Thoracic aorta (tissue), 2 donors: ENCODE results near the gene PPP3CB. TPM values are rescaled to one million over a fixed set of nuclear protein-coding genes. Genes with fewer than 3 reads are reported as not detected.

Source experiments
- ATAC-seq: fragments of 150-250 bp; one replicate; pipeline ENCODE4 v1.8.0; 2017; ENCODE audit warnings: low read depth; ENCODE audit not compliant: insufficient number of reproducible peaks, low FRiP score
- DNase-seq: peaks from one replicate; pipeline ENCODE4 v3.0.0-alpha.2; 2020; ENCODE audit warnings: low spot score
- H3K27ac ChIP-seq, 2 donors: fragments of 200-600 bp; sonication (generic); 1 replicate in 1 of 2; 2 replicates in 1 of 2; pipeline ENCODE4 v1.5.1; 2016; ENCODE audit warnings: mild to moderate bottlenecking in 2 of 2, moderate library complexity in 2 of 2
- H3K27me3 ChIP-seq: fragments of 200-600 bp; sonication (generic); replicated peaks from 2 replicates; pipeline ENCODE4 v1.6.0; 2016; ENCODE audit warnings: mild to moderate bottlenecking; ENCODE audit not compliant: insufficient read depth
- H3K36me3 ChIP-seq: fragments of 200-600 bp; sonication (generic); one replicate; pipeline ENCODE4 v1.5.1; 2016
- H3K4me1 ChIP-seq, 2 donors: fragments of 200-600 bp; sonication (generic); 1 replicate in 1 of 2; 2 replicates in 1 of 2; pipeline versions ENCODE4 v1.5.1 to v1.6.0; 2016; ENCODE audit warnings: low read depth in 2 of 2, mild to moderate bottlenecking in 1 of 2; ENCODE audit not compliant: control insufficient read depth in 1 of 2
- H3K4me3 ChIP-seq: fragments of 200-600 bp; sonication (generic); 2 replicates; pipeline ENCODE4 v1.5.1; 2016; ENCODE audit warnings: mild to moderate bottlenecking
- H3K9me3 ChIP-seq: fragments of 200-600 bp; sonication (generic); 2 replicates; pipeline ENCODE4 v1.5.1; 2016
- CTCF ChIP-seq: fragments of 200-600 bp; sonication (generic); IDR thresholded peaks from one replicate; pipeline ENCODE4 v1.5.1; 2019; ENCODE audit warnings: antibody characterized with exemption
- total RNA-seq, 2 donors: library from RNA; depleted of rRNA; stranded (reverse); fragments of >200 nt; gene quantifications; one replicate each; pipeline versions ENCODE4 v1.1.0 to v1.2.3, GENCODE V29; 2016

The PPP3CB gene
- total RNA-seq, 2 donors from 2014 or later = 39.4 to 80.6 TPM

DNA sequence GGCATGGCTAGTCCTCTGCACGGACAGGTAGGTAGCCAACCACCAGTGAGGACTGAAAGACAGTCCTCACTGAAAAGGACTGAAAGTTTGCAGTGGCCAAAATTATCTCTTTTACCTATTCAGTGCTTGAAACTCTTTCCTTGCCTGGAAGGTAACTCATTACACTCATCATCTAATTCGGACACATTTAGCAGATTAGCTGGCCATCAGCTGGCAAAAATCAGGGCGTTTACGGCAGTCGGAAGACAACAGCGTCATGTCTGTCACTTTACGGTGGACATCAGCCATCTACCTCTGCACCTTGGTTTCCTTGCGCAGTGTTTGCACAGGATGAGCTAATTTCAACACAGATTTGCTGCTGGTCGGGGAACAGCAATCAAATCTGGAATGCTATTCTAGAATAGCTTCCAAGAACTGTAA lies 82.7 kb downstream of the PPP3CB start:
- no peak for DNase-seq
- H3K4me1 ChIP-seq = peaks cover 5 to 35% of the 10 kb centered on the region in 2 donors
- peak overlapping the region; percentile 96 to 97 for H3K27ac ChIP-seq
- peak; percentile 16 for ATAC-seq
- no peaks in the 10 kb centered on the region for H3K9me3 ChIP-seq
- no peaks in the 10 kb centered on the region for H3K27me3 ChIP-seq
- no peaks in the 10 kb centered on the region for H3K36me3 ChIP-seq
- no peak for TF ChIP-seq CTCF
- H3K4me3 ChIP-seq = peak overlapping the region; percentile 86

DNA sequence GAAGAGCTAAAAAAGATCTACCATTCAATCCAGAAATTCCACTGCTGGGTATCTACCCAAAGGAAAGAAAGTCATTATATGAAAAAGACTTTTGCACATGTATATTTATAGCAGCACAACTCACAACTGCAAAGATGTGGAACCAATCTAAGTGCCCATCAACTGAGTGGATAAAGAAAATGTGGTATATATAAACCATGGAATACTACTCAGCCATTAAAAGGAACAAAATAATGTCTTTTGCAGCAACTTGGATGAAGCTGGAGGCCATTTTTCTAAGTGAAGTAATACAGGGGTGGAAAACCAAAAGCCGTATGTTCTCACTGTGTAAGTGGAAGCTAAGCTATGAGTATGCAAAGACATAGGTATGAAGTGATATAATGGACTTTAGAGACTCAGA lies 84.9 kb downstream of the PPP3CB start:
- no peak overlapping the region for H3K27ac ChIP-seq
- no peak for DNase-seq
- H3K9me3 ChIP-seq = no peaks in the 10 kb centered on the region
- no peaks in the 10 kb centered on the region for H3K27me3 ChIP-seq
- H3K4me3 ChIP-seq = no peak overlapping the region
- ATAC-seq = no peak
- H3K4me1 ChIP-seq = peaks cover 5 to 53% of the 10 kb centered on the region in 2 donors
- H3K36me3 ChIP-seq = no peaks in the 10 kb centered on the region
- no peak for TF ChIP-seq CTCF

GRCh38 chr10:73408978-73409521 lies 86.8 kb downstream of the PPP3CB start:
- no peaks in the 10 kb centered on the region for H3K9me3 ChIP-seq
- no peak for TF ChIP-seq CTCF
- DNase-seq (no peak), ATAC-seq (no peak)
- H3K36me3 ChIP-seq = no peaks in the 10 kb centered on the region
- no peak overlapping the region for H3K27ac ChIP-seq
- no peak overlapping the region for H3K4me3 ChIP-seq
- peaks cover 5 to 44% of the 10 kb centered on the region in 2 donors for H3K4me1 ChIP-seq
- H3K27me3 ChIP-seq = no peaks in the 10 kb centered on the region

GRCh38 chr10:73408061-73408460 lies 87.8 kb downstream of the PPP3CB start:
- no peaks in the 10 kb centered on the region for H3K27me3 ChIP-seq
- H3K36me3 ChIP-seq = no peaks in the 10 kb centered on the region
- no peak overlapping the region for H3K27ac ChIP-seq
- TF ChIP-seq CTCF = no peak
- no peaks in the 10 kb centered on the region for H3K9me3 ChIP-seq
- no peak for DNase-seq
- H3K4me3 ChIP-seq = no peak overlapping the region
- peaks cover 5 to 51% of the 10 kb centered on the region in 2 donors for H3K4me1 ChIP-seq
- no peak for ATAC-seq

DNA sequence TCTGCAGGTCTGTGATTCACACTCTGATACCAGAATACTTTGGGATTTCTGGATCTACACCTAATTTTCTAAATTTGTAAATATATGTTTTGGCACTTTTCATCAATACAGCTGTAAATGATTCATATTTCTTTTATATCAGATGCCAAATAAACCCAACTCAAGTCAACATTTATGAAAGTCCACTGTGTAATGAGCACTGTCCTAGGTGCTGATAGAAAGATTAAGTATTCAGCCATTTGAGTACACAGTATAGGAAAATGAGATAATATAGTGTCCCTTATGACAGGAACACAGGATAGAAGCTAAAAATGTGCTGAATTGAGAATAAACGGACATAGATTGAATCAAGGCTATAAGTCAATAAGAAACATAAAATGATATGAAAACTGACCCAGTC lies 88.3 kb downstream of the PPP3CB start:
- H3K4me3 ChIP-seq = no peak overlapping the region
- H3K4me1 ChIP-seq = peaks cover 3 to 50% of the 10 kb centered on the region in 2 donors
- DNase-seq (no peak), ATAC-seq (no peak)
- no peaks in the 10 kb centered on the region for H3K36me3 ChIP-seq
- no peak overlapping the region for H3K27ac ChIP-seq
- H3K9me3 ChIP-seq = no peaks in the 10 kb centered on the region
- no peak for TF ChIP-seq CTCF
- no peaks in the 10 kb centered on the region for H3K27me3 ChIP-seq
